Endothelial cell (in vitro differentiated cells): Measurements from ENCODE around the gene PNPLA1. TPM values are rescaled to one million over a fixed set of nuclear protein-coding genes. Genes with fewer than 3 reads are reported as not detected.

ENCODE experiments used
- DNase-seq: peaks from one replicate; pipeline ENCODE4 v3.0.0; 2021; ENCODE audit warnings: low spot score
- H3K27ac Mint-ChIP-seq: one replicate; pipeline ENCODE4 v1.8.0; 2021; ENCODE audit warnings: mixed read lengths, inconsistent platforms; ENCODE audit not compliant: unreplicated experiment
- H3K27me3 Mint-ChIP-seq: one replicate; pipeline ENCODE4 v1.8.0; 2021; ENCODE audit warnings: mild to moderate bottlenecking, moderate library complexity, mixed read lengths, inconsistent platforms; ENCODE audit not compliant: unreplicated experiment
- H3K36me3 Mint-ChIP-seq: one replicate; pipeline ENCODE4 v1.8.0; 2021; ENCODE audit warnings: mild to moderate bottlenecking, low read depth, mixed read lengths, inconsistent platforms; ENCODE audit not compliant: unreplicated experiment
- H3K4me1 Mint-ChIP-seq: one replicate; pipeline ENCODE4 v1.8.0; 2021; ENCODE audit warnings: mild to moderate bottlenecking, mixed read lengths, inconsistent platforms; ENCODE audit not compliant: unreplicated experiment
- H3K4me3 Mint-ChIP-seq: one replicate; pipeline ENCODE4 v1.8.0; 2021; ENCODE audit warnings: mild to moderate bottlenecking, mixed read lengths, inconsistent platforms; ENCODE audit not compliant: unreplicated experiment
- H3K9me3 Mint-ChIP-seq: one replicate; pipeline ENCODE4 v1.8.0; 2021; ENCODE audit warnings: mixed read lengths, inconsistent platforms; ENCODE audit not compliant: unreplicated experiment
- CTCF ChIP-seq: fragments of 200-600 bp; sonication (generic); IDR thresholded peaks from one replicate; pipeline ENCODE4 v1.5.0; 2021; ENCODE audit warnings: antibody characterized with exemption; ENCODE audit not compliant: unreplicated experiment
- total RNA-seq: library from RNA; stranded (reverse); fragmentation: NEBNext Ultra II Directional; extraction: Animal tissue kit (Norgen Biotek cat#: 25700); gene quantifications from one replicate; pipeline ENCODE4 v1.2.1, GENCODE V29; 2021; ENCODE audit not compliant: unreplicated experiment

Gene PNPLA1
- total RNA-seq, 1 donor from 2014 or later = not detected

- H3K9me3 Mint-ChIP-seq = no peaks in the 10 kb centered on the region
- TF ChIP-seq CTCF = no peak
- no peak for DNase-seq
Measured at GRCh38 chr6:36296240-36296639, 26.4 kb downstream of the PNPLA1 start.

GRCh38 chr6:36297051-36297450, 27.2 kb downstream of the PNPLA1 start:
- TF ChIP-seq CTCF = no peak
- no peak overlapping the region for H3K4me3 Mint-ChIP-seq
- no peaks in the 10 kb centered on the region for H3K9me3 Mint-ChIP-seq
- peaks cover 5% of the 10 kb centered on the region for H3K27me3 Mint-ChIP-seq
- H3K27ac Mint-ChIP-seq = no peak overlapping the region
- no peaks in the 10 kb centered on the region for H3K4me1 Mint-ChIP-seq
- DNase-seq = no peak
- H3K36me3 Mint-ChIP-seq = no peaks in the 10 kb centered on the region

More at GRCh38 chr6:36296240-36296639, 26.4 kb downstream of the PNPLA1 start:
- H3K4me3 Mint-ChIP-seq = no peak overlapping the region
- peaks cover 5% of the 10 kb centered on the region for H3K27me3 Mint-ChIP-seq
- H3K27ac Mint-ChIP-seq = no peak overlapping the region
- no peaks in the 10 kb centered on the region for H3K4me1 Mint-ChIP-seq
- no peaks in the 10 kb centered on the region for H3K36me3 Mint-ChIP-seq

- DNase-seq = no peak
- Mint-ChIP-seq H3K36me3 (no peaks in the 10 kb centered on the region), H3K27ac (no peak overlapping the region), H3K4me3 (no peak overlapping the region), H3K4me1 (no peaks in the 10 kb centered on the region), H3K27me3 (peaks cover 5% of the 10 kb centered on the region), H3K9me3 (no peaks in the 10 kb centered on the region)
- no peak for TF ChIP-seq CTCF
Measured at GRCh38 chr6:36297511-36297910, 27.7 kb downstream of the PNPLA1 start.

- no peaks in the 10 kb centered on the region for H3K36me3 Mint-ChIP-seq
- TF ChIP-seq CTCF = no peak
- no peak overlapping the region for H3K4me3 Mint-ChIP-seq
- no peak overlapping the region for H3K27ac Mint-ChIP-seq
- peaks cover 4% of the 10 kb centered on the region for H3K27me3 Mint-ChIP-seq
- H3K9me3 Mint-ChIP-seq = no peaks in the 10 kb centered on the region
- DNase-seq = no peak
- H3K4me1 Mint-ChIP-seq = no peaks in the 10 kb centered on the region
Measured at GRCh38 chr6:36298027-36298426, 28.2 kb downstream of the PNPLA1 start.

GRCh38 chr6:36301085-36301658, 31.3 kb downstream of the PNPLA1 start:
- DNase-seq = no peak

More at GRCh38 chr6:36301085-36301658, 31.3 kb downstream of the PNPLA1 start:
- Mint-ChIP-seq H3K4me1 (no peaks in the 10 kb centered on the region), H3K27ac (no peak overlapping the region), H3K4me3 (no peak overlapping the region), H3K9me3 (no peaks in the 10 kb centered on the region), H3K27me3 (no peaks in the 10 kb centered on the region), H3K36me3 (no peaks in the 10 kb centered on the region)
- TF ChIP-seq CTCF = no peak
